Mammary epithelial cell (primary cell): Measurements from ENCODE around the gene COL5A1.

Experiments
- CTCF ChIP-seq, 2 donors: IDR thresholded peaks in 1 of 2; conservative IDR thresholded peaks in 1 of 2; 2 replicates each; pipeline ENCODE4 v1.5.1; 2011 to 2012; ENCODE audit warnings: inconsistent platforms in 2 of 2, low read length in 2 of 2, mild to moderate bottlenecking in 2 of 2, control low read depth in 1 of 2, low read depth in 1 of 2; ENCODE audit not compliant: insufficient read depth in 1 of 2; ENCODE audit errors: extremely low read depth in 1 of 2
- EZH2 ChIP-seq: IDR thresholded peaks from 2 replicates; pipeline ENCODE4 v1.6.1; 2012; ENCODE audit warnings: low read length, inconsistent platforms, borderline replicate concordance

GRCh38 chr9:134889386-134890154, 248.0 kb downstream of the COL5A1 start:
- TF ChIP-seq CTCF (conservative IDR thresholded peaks at IDR 0.05 in 1 of 2, IDR thresholded peaks at IDR 0.05 in 1 of 2; ENCODE audit: extremely low read depth in 1 of 2, insufficient read depth in 1 of 2, low read depth in 1 of 2, low read length in 2 of 2) = no peak
- TF ChIP-seq EZH2 = no peak
